Right ventricle myocardium superior (tissue), 1 donor: ENCODE measurements around the gene APOB. TPM values are rescaled to one million over a fixed set of nuclear protein-coding genes. Genes with fewer than 3 reads are reported as not detected.

Experiments
- ATAC-seq: fragments of 200-7000 bp; cut with Tn5 transposase; one replicate; pipeline ENCODE4 v1.9.1; 2020; ENCODE audit warnings: mild to moderate bottlenecking; ENCODE audit not compliant: poor library complexity
- DNase-seq: peaks from one replicate; pipeline ENCODE4 v3.0.0-alpha.2; 2020
- intact Hi-C: fragments of 100-400 bp; cut with DNase I; formaldehyde crosslinking; loops from one replicate; pipeline ENCODE4 v1.11.2; 2022
- total RNA-seq: library from RNA; stranded (reverse); fragmentation: NEBNext Ultra II Directional; extraction: Animal tissue kit (Norgen Biotek cat#: 25700); gene quantifications from one replicate; pipeline ENCODE4 v1.2.1, GENCODE V29; 2021
- donor health status: DM: no; HTN: yes; CAD: no; lungs with severe emphysema.

Gene APOB
- total RNA-seq, 1 donor from 2014 or later = 8.5 TPM

DNA sequence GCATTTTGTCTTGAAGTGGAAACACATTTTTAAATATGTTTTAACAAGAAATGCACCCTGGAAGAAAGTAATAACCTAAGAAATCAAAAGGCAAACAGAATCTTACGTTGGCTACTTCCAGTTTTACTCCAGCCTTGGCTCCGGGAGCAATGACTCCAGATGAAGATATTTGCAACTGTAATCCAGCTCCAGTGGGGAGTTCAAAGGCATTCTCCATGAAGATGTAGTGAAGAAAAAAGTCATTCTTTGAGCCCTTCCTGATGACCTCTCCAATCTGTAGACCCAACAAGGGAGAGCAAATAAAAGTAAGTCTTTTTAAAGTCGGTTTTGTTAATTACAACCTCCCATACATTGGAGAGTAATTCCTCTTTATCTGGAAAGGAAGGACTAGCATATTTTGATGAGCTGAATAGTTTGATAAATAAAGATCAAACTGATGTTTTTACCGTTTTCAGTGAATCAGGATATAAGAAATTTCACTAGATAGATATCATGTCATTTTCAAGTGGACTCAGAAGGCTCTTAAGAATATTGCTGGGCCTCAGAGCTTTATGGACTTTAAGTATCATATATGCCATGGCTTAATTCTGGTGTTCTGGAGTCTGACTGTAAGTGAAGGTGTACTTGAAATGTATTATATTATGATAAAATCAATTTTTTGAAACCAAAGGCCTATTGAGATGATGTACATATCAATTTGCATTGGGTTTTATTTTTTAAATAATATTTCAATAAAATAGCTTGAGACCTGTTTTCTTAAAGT is 20.3 kb downstream of the APOB start:
- intact Hi-C loops = no loop called here
- ATAC-seq = no peak

DNA sequence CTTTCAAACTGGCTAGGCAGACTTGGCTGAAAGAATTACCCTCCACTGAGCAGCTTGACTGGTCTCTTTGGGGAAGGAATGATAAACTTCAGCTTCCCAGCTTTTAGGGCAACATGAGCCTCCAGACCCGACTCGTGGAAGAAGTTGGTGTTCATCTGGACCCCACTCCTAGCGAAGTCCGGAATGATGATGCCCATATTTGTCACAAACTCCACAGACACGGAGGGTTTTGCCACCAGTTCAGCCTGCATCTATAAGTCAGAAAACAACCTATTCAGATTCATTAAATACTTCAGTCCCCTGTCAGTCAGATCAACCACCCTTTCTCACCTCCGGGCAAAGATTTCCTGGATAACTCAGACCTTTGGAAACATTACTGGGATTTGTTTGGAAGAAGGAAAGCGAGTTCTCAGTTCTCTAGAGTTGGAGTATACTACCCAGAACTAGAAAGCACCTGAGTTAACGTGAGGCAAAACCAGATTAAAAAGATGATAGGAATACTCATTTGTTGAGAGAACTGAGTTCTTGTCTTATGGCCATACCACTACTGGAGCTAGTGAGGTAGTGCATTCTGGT is 21.0 kb downstream of the APOB start:
- intact Hi-C loops = no loop called here
- DNase-seq (no peak), ATAC-seq (no peak)

More for the DNA sequence above, 20.3 kb downstream of the APOB start:
- DNase-seq = no peak

DNA sequence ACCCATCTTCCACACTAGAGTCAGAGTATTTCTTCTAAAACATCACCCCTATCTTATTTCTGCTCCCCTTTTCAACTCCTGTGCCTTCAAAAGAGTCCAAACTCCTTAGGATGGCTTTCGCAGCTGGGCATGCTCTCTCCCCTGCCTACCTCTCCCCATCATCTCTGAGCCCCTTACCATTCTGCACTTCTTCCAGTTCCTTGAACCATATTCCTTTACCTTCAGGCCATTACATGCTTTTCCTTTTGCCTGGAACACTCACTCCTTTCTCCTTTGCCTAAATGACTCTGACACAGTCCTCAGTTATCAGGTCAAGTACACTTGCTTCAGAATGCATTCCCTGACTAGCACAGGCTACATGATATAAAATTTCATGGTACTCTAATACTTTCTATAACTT is 22.4 kb downstream of the APOB start:
- ATAC-seq = no peak
- intact Hi-C loops = no loop called here
- DNase-seq = no peak

DNA sequence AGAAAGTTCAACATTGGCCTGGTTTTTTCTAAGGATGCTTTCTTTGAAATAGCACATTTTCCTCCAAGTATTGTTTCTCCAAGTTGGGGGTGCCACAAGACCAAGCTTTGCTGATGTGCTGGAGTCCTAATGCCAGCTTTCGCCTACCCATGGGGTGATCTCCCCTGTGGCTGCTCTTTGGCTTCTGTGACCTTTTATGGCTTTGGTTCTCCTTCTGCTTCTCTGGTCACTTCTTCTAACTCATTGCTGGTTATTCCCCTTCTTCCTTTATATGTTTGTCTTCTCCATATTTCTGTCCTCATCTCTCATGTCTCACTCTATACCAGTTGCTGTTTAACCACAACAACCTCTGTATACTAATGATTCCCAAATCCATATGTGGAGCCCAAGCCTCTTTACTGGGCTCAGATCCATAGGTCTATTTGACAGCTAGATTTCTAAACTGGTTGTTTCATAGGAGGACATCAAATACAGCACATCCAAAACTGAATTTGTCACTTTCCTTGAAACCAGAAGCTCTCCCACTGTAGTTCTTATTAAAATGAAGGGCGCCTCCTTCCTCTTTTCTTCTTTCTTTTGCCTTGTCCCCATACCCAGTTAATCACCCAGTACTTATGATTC is 23.1 kb downstream of the APOB start:
- intact Hi-C loops = no loop called here
- DNase-seq (no peak), ATAC-seq (no peak)

DNA sequence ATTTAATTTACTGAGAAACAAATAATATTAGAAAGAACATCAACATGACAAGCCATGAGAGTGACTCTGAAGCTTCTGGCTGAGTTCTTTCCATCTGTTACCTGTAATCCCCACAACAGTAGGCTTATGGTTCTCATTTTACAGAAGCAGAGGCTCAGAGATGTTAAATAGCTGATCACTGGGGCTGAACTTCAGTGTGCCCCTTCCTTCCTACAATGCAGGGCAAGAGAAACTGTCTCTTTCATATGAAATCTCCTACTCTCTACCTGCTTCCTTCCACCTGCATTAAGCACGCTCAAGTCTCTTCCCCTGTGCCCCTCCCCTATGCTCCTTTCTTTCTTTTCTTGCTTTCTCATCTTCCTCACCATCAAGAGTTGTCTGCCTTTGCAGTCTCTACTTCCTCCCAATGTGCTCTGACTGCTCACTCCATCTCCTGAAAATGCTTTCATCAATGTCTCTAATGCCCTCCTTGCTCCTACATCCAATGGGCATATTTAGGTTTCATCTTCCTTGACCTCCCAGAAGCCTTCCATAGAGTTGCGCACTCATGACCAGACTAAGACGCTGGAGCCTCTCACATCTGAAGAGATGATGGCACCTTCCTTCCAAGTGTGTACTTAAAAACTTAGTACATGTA is 23.7 kb downstream of the APOB start:
- intact Hi-C loops = no loop called here
- DNase-seq (no peak), ATAC-seq (no peak)

DNA sequence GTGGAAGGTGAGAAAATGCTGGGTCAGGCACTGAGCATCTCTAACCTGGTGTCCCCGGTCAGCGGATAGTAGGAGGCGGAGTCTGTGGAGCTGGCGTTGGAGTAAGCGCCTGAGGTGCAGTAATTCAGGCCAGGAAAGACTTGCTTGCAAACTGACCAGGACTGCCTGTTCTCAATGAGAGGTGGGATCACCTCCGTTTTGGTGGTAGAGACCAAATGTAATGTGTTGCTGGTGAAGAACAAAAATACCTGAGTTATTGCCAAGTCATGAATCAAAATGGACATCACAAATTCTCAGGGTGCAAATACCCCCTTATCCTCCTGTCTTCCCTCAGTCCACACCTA is 24.2 kb downstream of the APOB start:
- intact Hi-C loops = no loop called here
- DNase-seq (no peak), ATAC-seq (no peak)

DNA sequence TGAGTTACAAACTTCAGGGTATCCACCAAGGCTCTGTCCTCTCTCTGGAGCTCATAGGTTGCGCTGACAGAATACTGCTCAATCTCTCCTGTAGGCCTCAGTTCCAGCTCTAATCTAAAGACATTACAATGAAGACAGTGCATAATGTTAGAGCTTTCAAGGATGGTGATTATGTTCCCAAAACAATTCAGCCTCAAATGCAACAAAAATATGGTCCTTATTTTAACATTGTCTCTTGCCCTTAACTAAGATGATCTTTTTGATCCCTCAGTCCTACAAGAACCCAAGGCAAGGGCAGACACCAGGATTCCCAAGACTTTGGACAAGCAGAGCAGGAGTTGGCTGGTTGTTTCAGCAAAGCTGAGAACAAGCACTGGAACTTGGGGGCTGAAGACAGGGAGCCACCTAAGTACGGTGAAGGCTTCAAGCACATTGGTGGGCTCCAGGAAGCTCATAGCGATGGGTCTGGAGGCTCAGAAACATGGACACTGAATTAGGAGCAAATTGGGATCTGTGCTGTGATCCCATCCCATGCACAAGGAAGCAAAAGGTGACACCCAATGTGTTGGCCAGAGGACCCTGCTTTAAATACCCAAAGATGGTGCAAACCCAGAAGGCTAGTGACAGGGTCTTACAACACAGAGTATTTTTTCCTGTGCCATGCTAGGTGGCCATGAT is 24.7 kb downstream of the APOB start:
- intact Hi-C loops = no loop called here
- ATAC-seq (no peak), DNase-seq (no peak)

DNA sequence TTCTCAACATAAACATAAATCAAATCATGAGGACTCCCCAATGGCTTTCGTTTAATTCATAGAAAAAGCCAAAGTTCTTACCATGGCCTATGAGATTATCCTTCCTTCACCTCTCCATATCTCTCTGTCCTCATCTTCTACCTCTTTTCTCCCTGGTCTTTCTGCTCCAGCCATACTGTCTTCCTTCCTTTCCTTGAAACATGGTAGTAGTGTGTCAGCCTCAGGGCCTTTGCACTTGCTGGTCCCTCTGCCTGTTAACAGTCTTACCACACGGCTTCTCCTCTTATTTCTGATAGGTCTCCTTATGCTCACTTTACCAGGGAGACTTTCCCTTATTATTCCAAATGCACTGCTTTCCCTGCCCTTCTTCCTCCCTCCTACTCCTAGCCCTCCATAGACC is 25.6 kb downstream of the APOB start:
- ATAC-seq (no peak), DNase-seq (no peak)
- intact Hi-C loops = no loop called here

DNA sequence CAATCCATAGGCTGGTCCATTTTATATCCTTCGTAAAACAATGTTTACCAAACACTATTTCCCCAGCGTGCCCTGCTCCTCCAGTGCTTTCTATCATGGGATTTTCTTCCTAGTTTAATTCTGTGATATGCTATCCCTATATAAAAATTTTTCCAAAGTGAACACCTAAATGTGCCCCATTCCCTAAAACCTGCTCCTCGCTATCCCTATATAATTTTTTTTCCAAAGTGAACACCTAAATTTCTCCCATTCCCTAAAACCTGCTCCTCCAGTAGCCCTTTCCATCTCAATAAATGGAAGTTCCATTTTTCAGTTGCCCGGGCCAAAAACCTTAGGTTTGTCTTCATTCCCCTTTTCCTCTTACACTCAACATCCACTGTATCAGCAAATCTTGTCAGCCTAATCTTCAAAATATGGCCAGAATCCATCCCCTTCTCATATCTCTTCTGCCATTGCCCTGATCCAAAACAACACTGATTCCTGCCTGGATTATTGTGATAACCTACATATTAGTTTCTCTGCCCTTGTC is 26.1 kb downstream of the APOB start:
- intact Hi-C loops = no loop called here
- ATAC-seq = no peak
- no peak for DNase-seq

DNA sequence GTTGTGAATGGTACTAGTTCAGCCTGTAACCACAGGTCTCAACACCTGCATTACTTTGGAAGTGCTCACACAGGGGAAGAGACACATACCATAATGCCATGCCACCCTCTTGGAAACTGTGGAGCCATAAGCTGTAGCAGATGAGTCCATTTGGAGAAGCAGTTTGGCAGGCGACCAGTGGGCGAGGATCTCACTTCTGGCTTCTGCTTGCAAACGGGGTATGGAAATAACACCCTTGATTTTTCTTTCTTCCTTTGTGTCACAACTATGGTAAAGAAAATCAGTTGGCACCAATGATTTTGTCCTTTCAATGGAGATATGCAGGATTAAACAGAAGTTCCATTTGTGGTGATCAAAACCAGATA is 28.6 kb downstream of the APOB start:
- DNase-seq = no peak
- intact Hi-C loops = no loop called here
- ATAC-seq = no peak

DNA sequence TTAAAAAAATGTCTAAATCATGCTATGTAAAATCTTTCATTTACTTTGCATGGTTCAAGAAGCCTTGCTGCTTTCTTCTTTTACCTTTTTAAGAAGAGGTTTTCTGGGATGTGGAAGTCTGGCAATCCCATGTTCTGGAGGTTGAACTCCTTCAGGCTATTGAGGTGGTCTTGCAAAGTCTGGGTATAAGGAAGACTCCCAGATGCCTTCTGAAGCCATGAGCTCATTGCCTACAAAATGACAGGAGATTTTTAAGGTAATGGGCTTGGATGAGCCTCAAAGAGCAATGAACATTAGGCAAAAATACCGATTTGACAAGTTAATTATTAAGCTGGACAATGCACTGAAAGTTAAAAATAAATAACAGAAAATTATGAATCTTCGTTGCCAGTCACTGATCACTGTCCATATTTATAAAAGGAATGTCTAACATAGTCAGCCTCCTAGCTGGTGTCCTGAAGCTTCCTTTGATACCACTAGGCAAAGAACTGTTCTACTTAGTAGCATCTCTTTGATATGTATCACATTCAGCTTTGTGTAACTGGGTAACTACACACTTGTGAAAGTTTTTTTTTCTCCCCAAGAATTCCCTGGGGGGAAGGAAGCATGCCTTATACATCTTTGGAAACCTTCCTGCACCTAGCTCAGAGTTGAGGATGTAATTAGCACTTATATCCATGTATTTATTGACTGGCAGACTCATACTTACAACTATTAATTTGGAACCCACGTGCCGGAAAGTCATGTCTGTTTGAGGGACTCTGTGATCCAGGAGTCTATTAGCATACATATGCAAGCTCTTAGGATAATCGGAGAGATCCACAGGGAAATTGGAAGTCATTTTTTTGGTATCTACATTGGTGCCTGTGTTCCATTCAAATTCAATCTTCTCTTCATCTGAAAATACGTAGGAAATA is 29.3 kb downstream of the APOB start:
- intact Hi-C loops = no loop called here
- DNase-seq (no peak), ATAC-seq (no peak)

DNA sequence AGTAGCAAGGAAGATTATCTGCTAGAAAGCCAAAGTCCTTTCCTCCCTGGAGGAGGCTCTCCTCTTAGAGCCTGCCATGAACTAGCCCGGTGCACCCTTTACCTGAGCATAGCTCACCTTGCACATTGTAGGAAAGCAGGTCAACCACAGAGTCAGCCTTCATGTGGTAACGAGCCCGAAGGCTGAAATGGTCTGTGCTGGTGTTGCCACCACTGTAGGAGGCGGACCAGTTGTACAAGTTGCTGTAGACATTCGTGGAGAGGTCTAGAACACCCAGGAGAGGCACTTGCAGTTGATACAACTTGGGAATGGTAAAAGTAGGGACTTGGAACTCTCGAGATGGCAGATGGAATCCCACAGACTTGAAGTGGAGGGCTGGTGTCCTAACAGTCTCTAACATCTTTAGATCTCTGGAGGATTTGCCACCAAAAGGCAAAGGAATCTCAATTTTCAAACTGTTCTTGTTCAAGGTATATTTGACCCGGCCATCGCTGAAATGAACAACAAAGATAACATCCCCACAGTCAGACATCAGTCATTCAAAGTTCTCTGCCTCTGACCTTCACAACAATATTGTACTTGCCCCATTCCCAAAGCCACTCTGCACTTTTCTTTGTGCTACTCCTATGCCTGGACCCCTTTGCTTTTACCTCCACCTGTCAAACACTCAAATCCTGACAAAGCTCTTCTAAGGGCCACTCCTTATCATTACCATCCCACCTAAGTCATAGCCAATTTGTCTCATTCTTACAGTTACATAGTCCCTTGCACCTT is 30.6 kb downstream of the APOB start:
- DNase-seq (no peak), ATAC-seq (no peak)
- intact Hi-C loops = no loop called here

DNA sequence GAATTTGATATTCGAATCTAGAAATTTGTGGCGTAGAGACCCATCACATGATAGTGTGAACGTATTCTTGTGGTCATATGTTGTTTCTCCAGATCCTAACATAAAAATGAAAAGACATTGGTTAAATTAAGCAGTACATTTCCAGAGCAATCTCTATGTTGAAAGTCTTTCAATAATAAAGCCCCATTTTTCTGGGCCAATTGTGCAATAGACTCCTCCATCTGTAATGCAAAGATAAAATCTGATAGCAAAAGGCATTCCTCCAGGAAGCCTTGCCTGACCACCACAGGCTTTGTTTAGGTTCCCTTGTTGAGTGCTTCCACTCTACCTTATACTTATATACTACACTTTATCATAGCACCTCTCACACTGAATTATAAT is 31.3 kb downstream of the APOB start:
- intact Hi-C loops = no loop called here
- no peak for DNase-seq
- ATAC-seq = no peak

DNA sequence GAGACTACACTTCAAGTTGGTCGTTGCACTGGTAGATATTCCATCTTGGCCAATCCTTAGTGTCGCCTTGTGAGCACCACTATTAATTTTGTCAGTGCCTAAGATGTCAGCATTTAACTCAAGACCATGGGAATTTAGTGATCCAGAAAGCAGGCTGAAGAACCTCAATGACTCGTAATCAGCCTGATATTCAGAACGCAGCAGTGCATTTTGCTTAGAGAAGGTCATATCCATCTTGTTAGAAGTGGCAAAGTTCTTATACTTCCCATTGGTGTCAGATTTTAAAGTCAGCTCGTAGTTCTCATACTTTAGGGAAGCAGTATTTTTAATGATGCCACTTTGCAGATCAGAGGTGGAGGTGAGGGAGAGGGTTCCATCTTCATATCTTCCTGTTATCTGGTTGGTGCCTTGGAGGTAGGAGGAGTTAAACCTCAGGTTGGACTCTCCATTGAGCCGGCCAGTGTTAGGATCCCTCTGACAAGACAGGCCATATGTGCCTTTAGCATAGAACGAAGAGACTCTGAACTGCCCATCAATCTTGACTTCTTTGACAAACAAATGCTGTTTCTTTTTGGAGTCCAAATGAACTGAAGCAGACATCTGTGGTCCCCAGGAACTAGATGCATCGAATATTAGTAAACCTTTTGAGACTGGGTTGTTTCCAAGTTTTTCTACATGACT is 31.9 kb downstream of the APOB start:
- intact Hi-C loops = no loop called here
- no peak for ATAC-seq
- DNase-seq = no peak

DNA sequence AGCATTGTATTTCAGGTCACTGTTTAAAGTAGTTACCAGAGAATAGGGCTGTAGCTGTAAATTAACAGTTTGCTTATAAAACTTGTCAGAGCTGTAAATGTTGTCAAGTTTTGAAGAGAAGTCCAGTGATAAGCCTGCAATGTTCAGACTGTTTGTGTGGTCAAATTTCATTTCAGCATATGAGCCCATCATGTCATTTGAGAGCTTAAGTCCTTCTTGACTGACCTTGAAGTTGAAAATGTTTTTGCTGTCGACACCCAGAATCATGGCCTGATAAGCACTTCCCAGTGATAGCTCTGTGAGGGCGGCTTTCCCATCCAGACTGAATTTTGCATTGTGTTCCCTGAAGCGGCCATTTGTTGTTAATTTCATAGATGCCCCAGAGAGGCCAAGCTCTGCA is 32.4 kb downstream of the APOB start:
- intact Hi-C loops = no loop called here
- no peak for DNase-seq
- peak; percentile 29 for ATAC-seq

DNA sequence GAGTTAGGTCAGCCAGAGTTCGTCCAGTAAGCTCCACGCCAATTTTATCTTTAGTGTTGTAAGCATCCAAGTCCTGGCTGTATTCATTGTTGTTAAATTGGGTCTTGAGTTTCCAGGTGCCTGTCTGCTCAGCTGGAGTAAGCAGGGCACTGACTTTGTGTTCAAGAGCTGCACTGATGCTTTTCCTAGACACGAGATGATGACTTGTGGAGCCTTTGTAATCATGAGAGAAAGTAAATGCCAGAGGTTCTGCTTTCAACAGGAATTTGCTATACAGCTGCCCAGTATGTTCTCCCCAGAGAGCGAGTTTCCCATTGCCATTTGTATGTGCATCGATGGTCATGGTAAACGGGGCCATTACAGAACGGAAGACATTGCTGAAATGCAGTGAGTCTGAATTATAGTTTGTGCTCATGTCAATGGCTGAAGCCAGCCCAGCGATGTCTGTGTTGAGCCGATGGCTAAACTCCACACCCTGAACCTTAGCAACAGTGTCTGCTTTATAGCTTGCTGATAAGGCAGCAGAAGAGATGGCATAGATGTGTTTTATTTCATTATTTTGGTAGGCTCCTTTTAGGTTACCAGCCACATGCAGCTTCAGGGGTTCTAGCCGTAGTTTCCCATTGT is 32.9 kb downstream of the APOB start:
- intact Hi-C loops = no loop called here
- ATAC-seq (peak; percentile 68), DNase-seq (no peak)
